HG03457 (cell line): ENCODE measurements around the gene KDELR1.

Experiments
- ATAC-seq: cut with Tn5 transposase; IDR thresholded peaks from one replicate; pipeline ENCODE4 v1.9.1; 2021; ENCODE audit warnings: moderate number of reproducible peaks; ENCODE audit not compliant: unreplicated experiment

KDELR1 gene

DNA sequence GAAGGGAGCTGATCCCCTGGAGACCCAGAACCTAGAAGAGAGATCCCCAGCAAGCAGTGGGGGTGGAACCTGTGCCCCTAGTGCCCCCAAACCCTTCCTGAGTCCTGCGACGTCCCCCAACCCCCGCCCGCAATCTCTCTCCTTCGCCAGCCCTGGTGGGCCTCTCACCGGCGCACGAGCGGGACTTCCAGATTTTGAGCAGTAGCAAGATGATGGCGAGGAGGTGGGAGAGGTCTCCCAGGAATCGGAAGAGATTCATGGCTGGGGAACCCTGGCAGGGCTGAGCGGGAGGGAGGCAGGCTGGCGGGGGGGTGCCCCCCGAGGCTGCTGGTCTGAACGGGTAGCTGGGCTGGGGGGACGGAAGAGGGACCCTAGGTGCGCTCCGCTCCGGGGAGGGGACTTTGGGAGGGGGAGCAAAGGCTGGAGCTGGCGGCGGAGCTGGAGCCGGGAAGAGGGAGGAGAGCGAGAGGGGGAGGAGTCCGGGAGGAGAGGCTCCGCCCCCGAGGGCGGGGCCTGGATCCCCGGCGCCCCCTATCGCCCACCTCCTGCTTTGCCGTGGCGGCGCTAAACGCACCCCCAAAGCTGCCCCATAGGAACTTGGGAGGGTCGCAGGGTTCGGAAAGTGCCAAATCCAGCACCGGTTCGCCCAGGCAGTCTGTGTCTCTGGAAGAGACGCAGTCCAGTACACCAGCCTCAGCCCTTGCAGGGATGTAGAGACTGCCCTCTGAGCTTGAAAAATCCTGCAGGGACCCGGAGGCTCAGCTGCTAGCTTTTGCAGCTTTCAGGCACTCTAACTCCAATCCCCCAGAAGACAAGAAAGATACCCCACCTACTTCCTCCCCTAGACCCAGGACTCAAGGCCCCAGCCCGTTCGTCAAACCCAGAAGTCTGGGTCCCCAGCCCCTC lies at the start of gene KDELR1:
KDELR1 (minus strand) TSS at position 452 of the 906 bp plus-strand sequence; CDS start at position 259, 193 bp downstream.
- no peak for ATAC-seq

DNA sequence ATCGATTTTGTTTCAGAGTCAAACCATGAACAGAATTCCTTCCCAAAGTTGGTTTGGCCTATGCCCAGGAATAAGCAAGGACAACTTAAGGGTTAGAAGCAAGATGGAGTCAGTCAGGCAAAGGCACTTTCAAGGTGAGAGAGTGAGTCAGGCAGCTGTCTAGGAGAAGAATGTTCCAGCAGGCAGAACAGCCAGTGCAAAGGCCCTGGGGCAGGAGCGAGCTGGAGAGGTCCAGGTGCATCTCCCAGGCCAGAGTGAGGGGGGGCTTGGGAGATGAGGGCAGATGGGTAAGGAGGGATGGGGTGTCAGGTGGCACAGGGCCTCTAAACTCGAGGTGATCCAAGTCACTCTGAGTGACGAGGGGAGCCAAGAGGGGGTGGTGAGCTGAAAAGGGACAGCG lies 45.2 kb upstream of the KDELR1 start:
- no peak for ATAC-seq

DNA sequence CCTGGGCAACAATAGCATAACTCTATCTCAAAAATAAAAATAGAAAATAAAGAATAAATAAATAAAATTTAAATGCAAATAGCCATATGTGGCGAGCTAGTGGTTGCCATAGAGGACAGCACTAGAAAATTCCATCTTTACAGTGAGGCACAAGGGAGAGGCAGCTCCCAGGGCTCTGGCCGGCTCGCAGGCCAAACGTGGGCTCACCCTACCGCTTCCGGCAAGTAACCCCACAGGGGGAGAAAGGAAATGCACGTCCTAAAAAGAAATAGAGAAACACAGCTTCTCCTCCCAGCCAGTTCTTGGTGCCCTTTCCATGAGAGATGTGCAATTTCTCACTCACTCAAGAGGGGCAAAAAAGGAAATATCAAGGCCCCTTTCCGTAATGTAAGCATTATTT lies 42.0 kb upstream of the KDELR1 start:
- ATAC-seq = no peak

DNA sequence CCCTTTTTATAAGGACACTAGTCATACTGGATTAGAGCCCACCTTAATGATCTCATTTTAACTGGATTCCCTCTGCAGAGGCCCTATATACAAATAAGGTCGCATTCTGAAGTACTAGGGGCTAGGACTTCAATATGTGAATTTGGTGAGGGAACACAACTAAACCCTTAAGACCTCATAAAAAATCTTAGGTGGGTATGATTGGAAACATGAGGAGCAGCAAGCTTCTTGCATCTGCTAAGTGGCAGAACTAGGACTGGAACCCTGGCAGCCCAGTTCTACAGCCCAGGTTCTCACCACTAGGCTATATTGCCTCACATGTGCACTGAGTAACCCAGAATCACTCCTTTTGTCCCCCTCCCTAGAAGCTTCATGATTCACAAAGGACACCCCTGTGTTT lies 37.3 kb upstream of the KDELR1 start:
- ATAC-seq = no peak

DNA sequence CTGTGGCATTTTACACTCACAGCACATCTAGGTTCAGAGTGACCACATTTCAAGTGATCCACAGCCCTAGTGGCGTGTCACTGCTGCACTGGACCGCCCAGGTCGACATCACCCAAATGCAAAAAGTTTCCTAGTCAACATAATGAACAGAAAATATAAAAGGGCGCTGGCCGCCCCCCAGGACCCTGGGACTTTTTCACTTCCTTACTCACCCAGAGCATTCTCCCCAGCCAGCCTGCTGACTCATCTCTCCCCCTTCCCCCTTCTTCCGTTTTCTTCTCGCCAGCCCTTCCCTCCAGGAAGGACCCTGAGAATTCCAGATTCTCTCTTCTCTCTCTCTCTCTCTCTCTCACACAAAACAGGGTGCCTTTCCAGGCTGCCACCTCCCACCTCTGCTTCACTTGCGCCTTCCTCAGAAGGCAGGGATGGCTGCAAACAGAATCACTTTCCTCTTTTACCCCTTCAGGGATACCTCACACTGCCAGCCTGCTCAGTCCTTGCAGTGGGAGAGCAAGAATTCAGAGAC lies 33.4 kb upstream of the KDELR1 start:
- ATAC-seq = no peak

DNA sequence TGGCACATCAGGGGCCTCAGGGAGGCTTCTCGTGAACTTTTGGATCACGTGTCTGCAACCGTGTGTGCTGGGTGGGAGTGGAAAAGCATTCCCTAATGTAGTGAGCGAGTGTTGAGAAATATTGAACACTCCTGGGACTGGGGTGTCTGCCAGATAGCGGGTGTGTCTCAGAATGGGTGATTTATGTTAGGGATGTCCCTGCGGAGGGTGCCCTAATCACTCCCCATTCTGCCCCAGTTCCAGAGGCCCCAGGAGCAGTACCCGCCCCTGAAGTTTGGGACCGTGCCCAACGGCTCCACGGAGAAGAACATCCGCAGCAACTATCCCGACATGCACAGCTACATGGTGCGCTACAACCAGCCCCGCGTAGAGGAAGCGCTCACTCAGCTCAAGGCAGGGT lies 30.2 kb upstream of the KDELR1 start:
- no peak for ATAC-seq

DNA sequence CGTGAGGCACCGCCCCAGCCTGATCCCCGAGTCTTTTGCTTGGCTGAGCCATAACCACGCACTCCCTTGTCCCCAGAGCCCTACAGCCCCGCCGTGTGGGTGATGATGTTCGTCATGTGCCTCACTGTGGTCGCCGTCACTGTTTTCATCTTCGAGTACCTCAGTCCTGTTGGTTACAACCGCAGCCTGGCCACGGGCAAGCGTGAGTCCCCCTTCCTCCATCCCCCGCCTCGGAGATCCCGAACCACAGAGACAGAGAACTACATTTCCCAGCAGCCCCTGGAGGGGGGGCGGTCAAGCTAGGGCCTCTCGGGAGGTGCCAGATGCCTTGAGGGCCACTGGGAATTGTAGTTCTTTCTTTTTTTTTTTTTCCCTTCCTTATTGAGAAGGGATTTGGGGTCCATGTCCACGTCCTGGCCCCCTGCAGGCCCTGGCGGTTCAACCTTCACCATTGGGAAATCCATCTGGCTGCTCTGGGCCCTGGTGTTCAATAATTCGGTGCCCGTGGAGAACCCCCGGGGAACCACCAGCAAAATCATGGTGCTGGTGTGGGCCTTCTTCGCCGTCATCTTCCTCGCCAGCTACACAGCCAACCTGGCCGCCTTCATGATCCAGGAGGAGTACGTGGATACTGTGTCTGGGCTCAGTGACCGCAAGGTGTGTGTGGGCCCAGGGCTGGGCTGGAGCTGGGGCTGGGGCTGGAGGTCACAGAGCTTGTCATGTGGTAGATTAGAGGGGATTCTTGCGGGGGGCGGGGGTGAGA lies 28.0 kb upstream of the KDELR1 start:
- ATAC-seq = no peak

DNA sequence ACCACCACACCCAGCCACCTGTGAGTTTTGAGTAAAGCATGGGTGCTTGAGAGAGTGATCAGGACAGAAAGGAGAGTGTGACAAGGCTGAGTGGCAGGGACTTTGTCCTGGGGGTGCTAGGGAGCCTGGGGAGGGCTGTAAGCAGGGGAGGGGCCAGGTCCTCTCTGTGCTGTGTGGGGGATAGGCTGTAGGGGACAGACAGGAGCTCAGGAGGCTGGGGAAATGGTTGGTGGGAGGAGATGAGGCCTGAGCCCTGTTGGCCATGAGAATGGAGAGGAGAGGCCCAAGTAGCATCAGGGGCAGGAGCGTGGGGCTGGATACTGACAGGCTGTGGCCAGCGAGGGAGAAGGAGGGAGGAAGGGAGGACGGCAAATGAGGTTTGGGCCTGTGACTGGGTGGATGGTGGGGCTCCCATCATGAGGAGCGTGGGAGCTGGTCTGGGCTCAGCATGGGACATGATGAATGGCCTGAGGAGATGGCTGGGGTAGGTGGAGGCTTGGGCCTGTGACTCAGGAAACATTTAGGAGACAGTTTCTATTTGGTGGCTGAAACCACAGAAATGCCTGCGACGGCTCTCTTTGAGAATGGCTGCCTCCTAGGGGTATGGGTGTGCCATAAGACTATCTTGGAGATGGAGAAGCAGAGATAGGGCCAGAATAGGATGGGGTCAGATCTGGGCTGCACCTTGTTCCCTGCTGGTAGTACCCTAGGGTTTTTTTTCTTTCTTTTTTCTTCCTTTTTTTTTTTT lies 27.1 kb upstream of the KDELR1 start:
- no peak for ATAC-seq

DNA sequence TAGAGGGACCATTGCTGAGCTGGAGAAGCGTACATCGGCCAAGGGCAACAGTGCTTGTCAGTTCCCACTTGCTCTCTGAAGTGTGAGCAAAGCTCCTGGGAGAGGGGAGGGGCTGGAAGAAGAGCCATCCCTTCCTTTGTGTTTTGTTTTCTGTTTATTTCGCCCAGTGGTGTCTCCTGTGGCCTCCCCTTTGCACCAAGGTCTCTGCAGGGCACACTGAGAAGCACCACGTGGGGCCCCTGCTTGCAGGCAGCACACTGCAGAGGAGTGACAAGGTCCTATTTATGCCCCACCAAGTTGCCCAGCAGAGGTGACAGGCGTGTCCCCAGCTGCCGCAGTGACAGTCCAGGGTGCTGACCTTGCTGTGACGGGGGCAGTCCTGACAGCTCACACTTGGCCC lies 26.1 kb upstream of the KDELR1 start:
- no peak for ATAC-seq

DNA sequence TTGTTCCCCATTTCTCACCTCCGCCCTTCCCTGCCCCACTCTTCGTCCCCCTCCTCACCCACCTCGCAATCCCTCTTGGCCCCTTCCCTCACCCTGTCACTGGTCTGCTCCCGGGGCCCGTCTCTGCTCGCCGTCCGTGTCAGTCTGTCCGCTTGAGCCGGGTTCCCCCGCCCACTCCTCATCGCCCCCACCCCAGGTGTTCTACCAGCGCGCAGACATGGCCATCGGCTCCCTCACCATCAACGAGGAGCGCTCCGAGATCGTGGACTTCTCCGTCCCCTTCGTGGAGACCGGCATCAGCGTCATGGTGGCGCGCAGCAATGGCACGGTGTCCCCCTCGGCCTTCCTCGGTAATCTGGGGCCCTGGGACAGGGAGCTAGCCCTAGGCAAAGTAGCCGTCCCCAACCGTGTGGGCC lies 24.5 kb upstream of the KDELR1 start:
- no peak for ATAC-seq

DNA sequence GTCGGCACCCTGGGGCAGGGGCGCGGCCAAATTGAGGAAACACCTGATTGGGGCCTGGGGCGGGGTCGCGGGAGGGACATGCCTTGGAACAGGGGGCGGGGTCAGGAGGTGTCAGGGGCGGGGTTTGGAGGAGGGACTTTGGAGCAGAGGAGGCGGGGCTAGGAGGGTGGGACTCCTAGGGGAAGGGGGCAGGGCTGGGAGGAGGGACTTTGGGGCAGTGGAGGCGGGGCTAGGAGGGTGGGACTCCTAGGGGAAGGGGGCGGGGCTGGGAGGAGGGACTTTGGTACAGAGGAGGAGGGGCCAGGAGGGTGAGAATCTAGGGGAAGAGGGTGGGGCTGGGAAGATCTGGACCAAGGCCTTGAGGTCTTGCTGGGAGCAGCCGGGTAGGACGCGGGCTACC lies 24.0 kb upstream of the KDELR1 start:
- ATAC-seq = no peak

DNA sequence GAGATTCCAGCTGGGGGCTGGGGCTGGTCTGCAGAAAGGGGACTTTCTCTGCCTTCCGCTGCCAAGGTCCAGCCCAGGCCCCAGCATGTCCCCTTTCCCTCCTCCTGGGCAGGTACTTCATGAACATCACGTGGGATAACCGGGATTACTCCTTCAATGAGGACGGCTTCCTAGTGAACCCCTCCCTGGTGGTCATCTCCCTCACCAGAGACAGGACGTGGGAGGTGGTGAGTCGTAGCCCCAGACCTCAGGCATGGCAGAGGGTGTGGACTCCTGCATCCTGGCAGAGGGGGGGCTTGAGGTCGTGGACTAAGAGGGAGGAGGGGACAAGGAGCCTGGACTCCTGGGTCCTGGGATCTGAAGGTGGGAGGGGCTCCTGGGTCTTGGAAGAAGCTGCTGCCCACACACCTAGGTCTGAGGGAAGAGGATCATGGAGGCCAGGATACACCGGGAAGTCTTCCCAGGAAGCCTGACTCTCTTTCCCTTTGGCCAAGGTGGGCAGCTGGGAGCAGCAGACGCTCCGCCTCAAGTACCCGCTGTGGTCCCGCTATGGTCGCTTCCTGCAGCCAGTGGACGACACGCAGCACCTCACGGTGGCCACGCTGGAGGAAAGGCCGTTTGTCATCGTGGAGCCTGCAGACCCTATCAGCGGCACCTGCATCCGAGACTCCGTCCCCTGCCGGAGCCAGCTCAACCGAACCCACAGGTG lies 22.7 kb upstream of the KDELR1 start:
- no peak for ATAC-seq

DNA sequence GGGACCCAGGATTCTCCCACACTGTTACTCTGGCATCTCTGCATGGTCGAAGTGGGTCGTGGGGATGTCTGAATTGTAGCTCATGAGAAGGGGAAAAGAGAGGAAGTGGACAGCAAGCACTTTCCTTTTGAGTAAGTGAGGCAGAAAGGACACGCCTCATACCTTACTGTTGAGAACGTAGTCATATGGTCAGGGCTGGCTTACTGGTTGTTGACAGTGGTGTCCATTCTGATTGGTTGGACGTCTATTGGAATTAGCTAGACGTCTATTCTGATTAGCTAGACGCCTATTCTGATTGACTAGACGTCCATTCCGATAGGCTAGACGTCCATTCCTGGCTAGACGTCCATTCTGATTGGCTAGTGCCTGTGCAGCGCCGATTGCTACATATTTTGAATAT lies 14.5 kb upstream of the KDELR1 start:
- no peak for ATAC-seq

DNA sequence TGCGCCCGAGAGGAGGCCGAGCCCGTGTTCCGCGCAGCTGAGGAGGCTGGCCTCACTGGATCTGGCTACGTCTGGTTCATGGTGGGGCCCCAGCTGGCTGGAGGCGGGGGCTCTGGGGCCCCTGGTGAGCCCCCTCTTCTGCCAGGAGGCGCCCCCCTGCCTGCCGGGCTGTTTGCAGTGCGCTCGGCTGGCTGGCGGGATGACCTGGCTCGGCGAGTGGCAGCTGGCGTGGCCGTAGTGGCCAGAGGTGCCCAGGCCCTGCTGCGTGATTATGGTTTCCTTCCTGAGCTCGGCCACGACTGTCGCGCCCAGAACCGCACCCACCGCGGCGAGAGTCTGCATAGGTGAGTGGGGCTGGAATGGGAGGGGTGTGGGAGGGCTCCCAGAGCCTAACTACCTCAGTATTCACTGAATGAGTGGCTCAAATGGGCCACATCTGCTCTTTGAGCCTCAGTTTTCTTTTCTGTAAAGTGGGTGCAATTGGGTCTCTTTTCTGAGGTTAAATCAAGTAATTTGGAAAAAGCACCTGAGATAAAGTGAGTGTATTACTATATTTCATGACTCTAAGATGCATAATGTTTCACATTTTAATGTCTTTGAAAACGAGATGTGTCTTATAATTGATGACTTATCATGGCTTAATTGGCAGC lies 13.8 kb upstream of the KDELR1 start:
- ATAC-seq = no peak

DNA sequence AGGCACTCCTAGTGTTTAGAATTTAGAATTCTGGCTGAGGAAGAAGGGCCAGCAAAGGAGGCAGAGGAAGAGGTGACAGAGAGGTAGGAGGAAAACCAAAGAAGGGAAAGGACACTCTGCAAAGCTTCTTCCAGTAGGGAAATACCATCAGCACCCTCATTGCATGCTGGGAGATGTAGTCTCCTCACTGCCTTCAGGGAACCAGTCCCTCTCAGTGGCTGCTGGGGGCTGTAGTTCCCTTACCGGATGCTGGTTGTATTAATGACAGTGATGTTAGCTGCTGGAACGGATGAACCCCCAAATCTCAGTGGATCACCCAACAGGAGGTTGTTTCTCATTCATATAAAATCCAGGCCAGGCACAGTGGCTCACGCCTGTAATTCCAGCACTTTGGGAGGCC lies 12.3 kb upstream of the KDELR1 start:
- ATAC-seq = no peak

DNA sequence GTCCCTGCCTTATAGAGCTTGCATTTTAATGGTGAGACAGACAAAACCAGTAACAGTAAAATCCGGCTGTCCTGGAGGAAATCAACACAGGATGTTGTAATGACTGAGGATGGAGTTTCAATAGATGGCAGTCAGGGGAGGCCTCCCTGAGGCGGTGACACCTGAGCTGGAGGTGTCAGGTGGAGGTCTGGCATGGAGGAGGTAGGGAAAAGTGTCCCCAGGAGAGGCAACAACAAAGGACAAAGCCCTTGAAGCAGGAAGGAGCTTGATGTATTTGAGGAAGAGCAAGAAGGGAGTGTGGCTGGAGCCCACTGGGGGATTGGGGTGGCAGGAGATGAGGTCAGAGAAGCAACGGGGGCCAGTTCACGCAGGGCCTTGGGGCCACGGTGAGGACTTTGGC lies 9.9 kb upstream of the KDELR1 start:
- ATAC-seq = no peak

DNA sequence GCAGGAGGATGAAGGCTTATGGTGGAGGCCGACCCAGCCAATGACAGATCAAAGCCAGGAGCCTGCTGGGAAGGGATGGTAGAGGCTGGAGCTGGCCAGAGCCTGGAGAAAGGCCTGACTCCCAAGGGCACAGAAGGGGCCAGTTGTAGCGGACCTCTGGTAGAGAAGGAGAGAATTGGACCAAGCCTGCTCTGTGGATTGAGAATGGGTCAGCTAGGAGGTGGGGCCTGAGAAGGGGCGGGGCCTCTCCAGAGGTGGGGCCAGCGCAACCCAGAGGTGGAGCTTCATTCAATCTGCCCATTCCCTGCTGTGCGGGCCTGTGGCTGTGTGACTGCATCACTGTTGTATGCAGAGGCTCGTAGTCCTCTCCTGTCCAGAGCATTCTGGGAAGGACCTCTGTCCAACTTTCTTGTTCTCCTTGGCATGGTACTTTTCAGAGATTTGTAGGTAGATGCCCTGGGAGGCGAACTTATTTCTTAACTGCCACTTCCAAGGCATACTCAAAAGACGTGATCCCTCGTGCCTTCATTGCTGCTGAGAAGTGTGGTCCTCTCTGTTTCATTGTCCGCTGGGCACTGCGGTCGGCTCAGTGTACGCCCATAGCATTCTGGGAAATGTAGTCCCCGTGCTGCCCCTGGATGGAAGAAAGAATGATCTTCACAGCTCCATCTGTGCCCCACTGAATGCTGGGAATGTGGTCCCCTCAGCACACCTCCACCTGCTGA lies 8.8 kb upstream of the KDELR1 start:
- no peak for ATAC-seq

DNA sequence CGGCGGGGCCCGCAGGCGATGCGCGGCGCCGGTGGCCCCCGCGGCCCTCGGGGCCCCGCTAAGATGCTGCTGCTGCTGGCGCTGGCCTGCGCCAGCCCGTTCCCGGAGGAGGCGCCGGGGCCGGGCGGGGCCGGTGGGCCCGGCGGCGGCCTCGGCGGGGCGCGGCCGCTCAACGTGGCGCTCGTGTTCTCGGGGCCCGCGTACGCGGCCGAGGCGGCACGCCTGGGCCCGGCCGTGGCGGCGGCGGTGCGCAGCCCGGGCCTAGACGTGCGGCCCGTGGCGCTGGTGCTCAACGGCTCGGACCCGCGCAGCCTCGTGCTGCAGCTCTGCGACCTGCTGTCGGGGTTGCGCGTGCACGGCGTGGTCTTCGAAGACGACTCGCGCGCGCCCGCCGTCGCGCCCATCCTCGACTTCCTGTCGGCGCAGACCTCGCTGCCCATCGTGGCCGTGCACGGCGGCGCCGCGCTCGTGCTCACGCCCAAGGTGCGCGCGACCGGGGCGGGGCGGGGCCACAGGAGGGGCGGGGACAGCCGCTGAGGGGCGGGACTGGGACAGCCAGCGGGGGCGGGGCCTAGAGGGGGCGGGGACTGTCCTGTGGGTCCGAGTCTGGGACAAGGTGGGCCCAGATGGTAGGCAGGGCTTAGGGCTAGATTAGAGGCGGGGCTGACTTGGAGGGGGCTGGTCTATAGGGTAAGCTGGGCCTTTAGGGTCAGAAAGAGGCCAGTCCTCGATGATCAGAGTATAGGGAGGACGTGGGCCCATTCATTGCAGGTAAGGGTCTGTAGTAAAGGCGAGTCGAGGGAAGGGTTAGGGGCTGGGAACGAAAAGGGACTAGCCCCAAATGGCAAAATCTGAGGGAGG lies 7.3 kb upstream of the KDELR1 start:
- ATAC-seq = no peak

DNA sequence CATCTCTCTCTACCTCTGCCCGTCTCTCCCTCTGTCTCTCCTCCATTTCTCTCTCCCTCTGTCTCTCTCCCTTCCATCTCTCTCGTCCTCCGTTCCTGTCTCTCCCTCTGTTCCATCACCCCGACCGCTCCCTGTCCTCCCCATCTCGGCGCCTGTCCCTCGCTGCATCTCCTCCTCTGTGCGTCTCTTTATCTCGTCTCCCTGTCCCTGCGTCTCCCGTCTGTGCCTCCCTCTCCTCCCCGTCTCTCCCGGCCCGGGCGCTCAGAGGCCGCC lies 6.7 kb upstream of the KDELR1 start:
- no peak for ATAC-seq
